ENCODE results near the gene RASSF5. TPM values are rescaled to one million over a fixed set of nuclear protein-coding genes. Genes with fewer than 3 reads are reported as not detected.

The RASSF5 gene
- total RNA-seq, 5 donors from 2014 or later (not counting 1 experiment from before 2014, with no cell fraction given): 174 to 224 (median 204) TPM

GRCh38 chr1:206521127-206521526, 13.8 kb downstream of the RASSF5 start:
- ATAC-seq (replicated peaks in 1 of 4) (no peak), DNase-seq (no peak)
- H3K4me3 Mint-ChIP-seq: no peak overlapping the region
- peaks cover 0 to 1% (median 1%) of the 10 kb centered on the region in 3 donors for H3K4me1 Mint-ChIP-seq
- no peak overlapping the region for H3K27ac Mint-ChIP-seq
- no peaks in the 10 kb centered on the region for H3K9me3 Mint-ChIP-seq
- H3K36me3 ChIP-seq (ENCODE audit: control insufficient read depth in 2 of 2, extremely low read depth in 1 of 2, insufficient read depth in 1 of 2, low read length in 1 of 2): no peaks in the 10 kb centered on the region
- POLR2A ChIA-PET: no interaction called here
- H3K36me3 Mint-ChIP-seq: no peaks in the 10 kb centered on the region
- WGBS (ENCODE audit: insufficient coverage): 86% methylated on average over 2 of the region's 5 CpGs
- no peaks in the 10 kb centered on the region for H3K27me3 Mint-ChIP-seq
- CTCF ChIA-PET: no interaction called here
- no peaks in the 10 kb centered on the region for H3K4me1 ChIP-seq (ENCODE audit: control insufficient read depth in 1 of 2, extremely low read depth in 1 of 2, insufficient read depth in 2 of 2, low read length in 2 of 2)
- no peaks in the 10 kb centered on the region for H3K9me3 ChIP-seq
- H3K4me3 ChIP-seq (ENCODE audit: control insufficient read depth in 1 of 2, extremely low read depth in 1 of 2, low read length in 1 of 2): no peak overlapping the region
- no peak overlapping the region for H3K27ac ChIP-seq (ENCODE audit: low read length)
- H3K27me3 ChIP-seq (replicated peaks in 1 of 2; ENCODE audit: control insufficient read depth in 2 of 2, extremely low read depth in 1 of 2, insufficient read depth in 2 of 2, low read length in 1 of 2): no peaks in the 10 kb centered on the region

- H3K36me3 Mint-ChIP-seq: no peaks in the 10 kb centered on the region
- H3K27me3 Mint-ChIP-seq: no peaks in the 10 kb centered on the region
- DNase-seq (no peak), ATAC-seq (replicated peaks in 1 of 4) (no peak)
- 94% methylated on average over 4 of the region's 8 CpGs for WGBS (ENCODE audit: insufficient coverage)
- CTCF ChIA-PET: interaction anchor here in 1 of 2 donors (0.5 kb wide), 1 partner anchor 450 kb away, joined by 3 read pairs; no protein-coding TSS in a partner anchor
- no peaks in the 10 kb centered on the region for H3K27me3 ChIP-seq (replicated peaks in 1 of 2; ENCODE audit: control insufficient read depth in 2 of 2, extremely low read depth in 1 of 2, insufficient read depth in 2 of 2, low read length in 1 of 2)
- POLR2A ChIA-PET: no interaction called here
- no peaks in the 10 kb centered on the region for H3K36me3 ChIP-seq (ENCODE audit: control insufficient read depth in 2 of 2, extremely low read depth in 1 of 2, insufficient read depth in 1 of 2, low read length in 1 of 2)
- no peaks in the 10 kb centered on the region for H3K4me1 ChIP-seq (ENCODE audit: control insufficient read depth in 1 of 2, extremely low read depth in 1 of 2, insufficient read depth in 2 of 2, low read length in 2 of 2)
- H3K9me3 Mint-ChIP-seq: no peaks in the 10 kb centered on the region
- no peaks in the 10 kb centered on the region for H3K4me1 Mint-ChIP-seq
- H3K27ac Mint-ChIP-seq: no peak overlapping the region
- no peak overlapping the region for H3K4me3 ChIP-seq (ENCODE audit: control insufficient read depth in 1 of 2, extremely low read depth in 1 of 2, low read length in 1 of 2)
- no peak overlapping the region for H3K4me3 Mint-ChIP-seq
- no peak overlapping the region for H3K27ac ChIP-seq (ENCODE audit: low read length)
- no peaks in the 10 kb centered on the region for H3K9me3 ChIP-seq
Observed at GRCh38 chr1:206521694-206522402, 14.5 kb downstream of the RASSF5 start.

- Histone ChIP-seq H3K4me1 (ENCODE audit: control insufficient read depth in 1 of 2, extremely low read depth in 1 of 2, insufficient read depth in 2 of 2, low read length in 2 of 2) (no peaks in the 10 kb centered on the region), H3K27ac (ENCODE audit: low read length) (no peak overlapping the region), H3K4me3 (ENCODE audit: control insufficient read depth in 1 of 2, extremely low read depth in 1 of 2, low read length in 1 of 2) (no peak overlapping the region), H3K9me3 (no peaks in the 10 kb centered on the region), H3K27me3 (replicated peaks in 1 of 2; ENCODE audit: control insufficient read depth in 2 of 2, extremely low read depth in 1 of 2, insufficient read depth in 2 of 2, low read length in 1 of 2) (peaks cover 0 to 4% of the 10 kb centered on the region in 2 experiments), H3K36me3 (ENCODE audit: control insufficient read depth in 2 of 2, extremely low read depth in 1 of 2, insufficient read depth in 1 of 2, low read length in 1 of 2) (no peaks in the 10 kb centered on the region)
- no peaks in the 10 kb centered on the region for H3K4me1 Mint-ChIP-seq
- H3K36me3 Mint-ChIP-seq: no peaks in the 10 kb centered on the region
- POLR2A ChIA-PET: no interaction called here
- no peak overlapping the region for H3K27ac Mint-ChIP-seq
- CTCF ChIA-PET: no interaction called here
- H3K27me3 Mint-ChIP-seq: no peaks in the 10 kb centered on the region
- WGBS (ENCODE audit: insufficient coverage): no CpG with 5 or more reads among the region's 5 CpGs
- peak in 2 of 4 experiments; percentile 9 to 31 for ATAC-seq (replicated peaks in 1 of 4)
- DNase-seq: no peak
- H3K9me3 Mint-ChIP-seq: no peaks in the 10 kb centered on the region
- no peak overlapping the region for H3K4me3 Mint-ChIP-seq
Observed at GRCh38 chr1:206524739-206525364, 17.5 kb downstream of the RASSF5 start.

DNA sequence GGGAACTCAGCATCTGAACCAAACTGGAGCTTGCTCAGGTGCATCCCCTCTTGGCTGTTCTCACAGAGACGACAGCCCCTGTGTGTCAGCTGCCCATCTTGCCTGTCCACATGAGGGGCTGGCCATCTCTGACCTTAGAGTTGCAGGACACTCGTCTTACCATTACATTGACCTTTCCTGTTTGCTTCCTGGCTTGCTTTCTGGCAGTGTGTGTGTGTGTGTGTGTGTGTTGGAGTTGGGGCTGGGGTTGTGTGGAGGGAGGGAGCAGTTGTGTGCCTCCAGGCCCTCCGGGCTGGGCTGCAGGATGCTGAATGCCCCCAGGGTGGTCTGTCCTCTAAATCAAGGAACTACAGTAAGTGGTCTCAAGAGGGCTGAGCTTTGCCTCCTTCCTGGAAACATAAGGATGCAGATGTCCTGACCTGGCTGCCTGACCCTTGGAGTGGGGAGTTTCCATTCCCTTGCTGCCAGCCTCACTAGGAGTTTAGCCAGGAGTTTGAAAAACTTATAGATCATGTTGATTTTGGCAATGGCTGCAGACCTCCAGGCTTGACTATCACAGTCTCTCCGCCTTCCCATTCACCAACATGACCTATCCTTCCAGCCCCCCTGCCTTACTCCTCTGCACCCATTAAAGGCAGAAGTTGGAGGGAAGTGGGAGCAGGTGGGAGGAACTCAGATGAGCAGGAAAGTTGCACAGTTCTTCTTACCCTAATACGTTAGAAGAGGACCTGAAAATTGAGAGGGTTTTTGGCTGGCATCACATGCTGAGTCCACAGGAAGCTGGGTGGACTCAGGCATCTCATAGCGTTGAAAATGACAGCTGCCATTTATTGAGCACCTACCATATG, 19.0 kb downstream of the RASSF5 start:
- Histone ChIP-seq H3K4me3 (ENCODE audit: control insufficient read depth in 1 of 2, extremely low read depth in 1 of 2, low read length in 1 of 2) (no peak overlapping the region), H3K36me3 (ENCODE audit: control insufficient read depth in 2 of 2, extremely low read depth in 1 of 2, insufficient read depth in 1 of 2, low read length in 1 of 2) (no peaks in the 10 kb centered on the region), H3K27me3 (replicated peaks in 1 of 2; ENCODE audit: control insufficient read depth in 2 of 2, extremely low read depth in 1 of 2, insufficient read depth in 2 of 2, low read length in 1 of 2) (peaks cover 0 to 4% of the 10 kb centered on the region in 2 experiments), H3K4me1 (ENCODE audit: control insufficient read depth in 1 of 2, extremely low read depth in 1 of 2, insufficient read depth in 2 of 2, low read length in 2 of 2) (no peaks in the 10 kb centered on the region), H3K9me3 (no peaks in the 10 kb centered on the region), H3K27ac (ENCODE audit: low read length) (no peak overlapping the region)
- CTCF ChIA-PET: interaction anchor here in 1 of 2 donors (0.6 kb wide), 1 partner anchor 21 kb away, joined by 3 read pairs; no protein-coding TSS in a partner anchor
- Mint-ChIP-seq H3K9me3 (no peaks in the 10 kb centered on the region), H3K4me1 (no peaks in the 10 kb centered on the region), H3K36me3 (no peaks in the 10 kb centered on the region), H3K27ac (no peak overlapping the region), H3K27me3 (no peaks in the 10 kb centered on the region), H3K4me3 (no peak overlapping the region)
- POLR2A ChIA-PET: interaction anchor here in 1 of 2 donors (1.0 kb wide), 1 partner anchor 54 kb away, joined by 4 read pairs; no protein-coding TSS in a partner anchor
- ATAC-seq (replicated peaks in 1 of 4) (no peak), DNase-seq (no peak)
- WGBS (ENCODE audit: insufficient coverage): 84% methylated on average over 4 of the region's 6 CpGs

- Histone ChIP-seq H3K4me1 (ENCODE audit: control insufficient read depth in 1 of 2, extremely low read depth in 1 of 2, insufficient read depth in 2 of 2, low read length in 2 of 2) (no peaks in the 10 kb centered on the region), H3K36me3 (ENCODE audit: control insufficient read depth in 2 of 2, extremely low read depth in 1 of 2, insufficient read depth in 1 of 2, low read length in 1 of 2) (no peaks in the 10 kb centered on the region), H3K27ac (ENCODE audit: low read length) (no peak overlapping the region), H3K9me3 (no peaks in the 10 kb centered on the region), H3K4me3 (ENCODE audit: control insufficient read depth in 1 of 2, extremely low read depth in 1 of 2, low read length in 1 of 2) (no peak overlapping the region), H3K27me3 (replicated peaks in 1 of 2; ENCODE audit: control insufficient read depth in 2 of 2, extremely low read depth in 1 of 2, insufficient read depth in 2 of 2, low read length in 1 of 2) (peaks cover 0 to 4% of the 10 kb centered on the region in 2 experiments)
- Mint-ChIP-seq H3K27ac (no peak overlapping the region), H3K27me3 (no peaks in the 10 kb centered on the region), H3K4me3 (no peak overlapping the region), H3K9me3 (no peaks in the 10 kb centered on the region), H3K36me3 (no peaks in the 10 kb centered on the region), H3K4me1 (no peaks in the 10 kb centered on the region)
- DNase-seq (no peak), ATAC-seq (replicated peaks in 1 of 4) (no peak)
- WGBS (ENCODE audit: insufficient coverage): 90% methylated on average over 2 of the region's 7 CpGs
- CTCF ChIA-PET: no interaction called here
- POLR2A ChIA-PET: interaction anchor here in 1 of 2 donors (0.5 kb wide), 1 partner anchor 15 kb away, joined by 4 read pairs; no protein-coding TSS in a partner anchor
Observed at GRCh38 chr1:206529425-206529824, 22.1 kb downstream of the RASSF5 start.

GRCh38 chr1:206532368-206532767, 25.0 kb downstream of the RASSF5 start:
- Mint-ChIP-seq H3K4me3 (no peak overlapping the region), H3K36me3 (no peaks in the 10 kb centered on the region), H3K27ac (no peak overlapping the region), H3K27me3 (no peaks in the 10 kb centered on the region), H3K9me3 (no peaks in the 10 kb centered on the region), H3K4me1 (no peaks in the 10 kb centered on the region)
- Histone ChIP-seq H3K27me3 (replicated peaks in 1 of 2; ENCODE audit: control insufficient read depth in 2 of 2, extremely low read depth in 1 of 2, insufficient read depth in 2 of 2, low read length in 1 of 2) (peaks cover 0 to 2% of the 10 kb centered on the region in 2 experiments), H3K27ac (ENCODE audit: low read length) (no peak overlapping the region), H3K4me3 (ENCODE audit: control insufficient read depth in 1 of 2, extremely low read depth in 1 of 2, low read length in 1 of 2) (no peak overlapping the region), H3K9me3 (no peaks in the 10 kb centered on the region), H3K4me1 (ENCODE audit: control insufficient read depth in 1 of 2, extremely low read depth in 1 of 2, insufficient read depth in 2 of 2, low read length in 2 of 2) (no peaks in the 10 kb centered on the region), H3K36me3 (ENCODE audit: control insufficient read depth in 2 of 2, extremely low read depth in 1 of 2, insufficient read depth in 1 of 2, low read length in 1 of 2) (no peaks in the 10 kb centered on the region)
- ATAC-seq (replicated peaks in 1 of 4): no peak
- no peak for DNase-seq
- ChIA-PET CTCF (no interaction called here), POLR2A (no interaction called here)
- 93% methylated on average over 3 of the region's 7 CpGs for WGBS (ENCODE audit: insufficient coverage)

All from T-cell (primary cell).